COLO668 (cell line): ENCODE results near the gene SSBP2.
"Not testable (repeated sequence)": the region's sequence is repeated elsewhere in the genome, so short reads cannot be mapped to it uniquely, and the experiment has no call there.

Experiments
- DNase-seq: peaks from one replicate; lab custom pipeline; 2025; ENCODE audit not compliant: unreplicated experiment; lab: John Stamatoyannopoulos, UW

The SSBP2 gene

DNA sequence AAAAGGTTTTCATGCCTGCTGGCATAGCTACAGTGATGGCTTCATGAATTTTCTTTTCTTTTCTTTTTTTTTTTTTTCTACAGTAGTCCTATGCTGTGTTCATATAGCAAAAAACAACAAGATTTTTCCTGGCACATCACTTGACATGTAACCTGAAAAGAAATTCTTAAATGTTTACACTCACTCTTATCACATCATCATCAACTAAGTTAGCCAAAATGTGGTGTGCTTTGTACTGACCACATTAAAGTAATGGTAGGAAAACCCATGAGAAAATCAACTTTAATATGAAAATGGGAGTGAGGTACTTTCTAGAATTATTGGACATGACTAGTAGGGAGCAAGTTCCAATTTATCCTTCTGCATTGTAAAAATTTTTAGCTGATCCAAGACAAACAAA is 146.7 kb downstream of the SSBP2 start:
- DNase-seq: no peak

- DNase-seq: no peak
Measured at GRCh38 chr5:81601919-81602318, 149.0 kb downstream of the SSBP2 start.

DNA sequence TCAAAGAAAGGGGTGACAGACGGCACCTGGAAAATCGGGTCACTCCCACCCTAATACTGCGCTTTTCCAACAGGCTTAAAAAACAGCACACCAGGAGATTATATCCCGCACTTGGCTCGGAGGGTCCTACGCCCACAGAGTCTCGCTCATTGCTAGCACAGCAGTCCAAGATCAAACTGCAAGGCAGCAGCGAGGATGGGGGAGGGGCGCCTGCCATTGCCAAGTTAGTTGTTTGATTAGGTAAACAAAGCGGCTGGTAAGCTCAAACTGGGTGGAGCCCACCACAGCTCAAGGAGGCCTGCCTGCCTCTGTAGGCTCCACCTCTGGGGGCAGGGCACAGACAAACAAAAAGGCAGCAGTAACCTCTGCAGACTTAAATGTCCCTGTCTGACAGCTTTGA is 158.8 kb downstream of the SSBP2 start:
- DNase-seq: not testable (repeated sequence)

DNA sequence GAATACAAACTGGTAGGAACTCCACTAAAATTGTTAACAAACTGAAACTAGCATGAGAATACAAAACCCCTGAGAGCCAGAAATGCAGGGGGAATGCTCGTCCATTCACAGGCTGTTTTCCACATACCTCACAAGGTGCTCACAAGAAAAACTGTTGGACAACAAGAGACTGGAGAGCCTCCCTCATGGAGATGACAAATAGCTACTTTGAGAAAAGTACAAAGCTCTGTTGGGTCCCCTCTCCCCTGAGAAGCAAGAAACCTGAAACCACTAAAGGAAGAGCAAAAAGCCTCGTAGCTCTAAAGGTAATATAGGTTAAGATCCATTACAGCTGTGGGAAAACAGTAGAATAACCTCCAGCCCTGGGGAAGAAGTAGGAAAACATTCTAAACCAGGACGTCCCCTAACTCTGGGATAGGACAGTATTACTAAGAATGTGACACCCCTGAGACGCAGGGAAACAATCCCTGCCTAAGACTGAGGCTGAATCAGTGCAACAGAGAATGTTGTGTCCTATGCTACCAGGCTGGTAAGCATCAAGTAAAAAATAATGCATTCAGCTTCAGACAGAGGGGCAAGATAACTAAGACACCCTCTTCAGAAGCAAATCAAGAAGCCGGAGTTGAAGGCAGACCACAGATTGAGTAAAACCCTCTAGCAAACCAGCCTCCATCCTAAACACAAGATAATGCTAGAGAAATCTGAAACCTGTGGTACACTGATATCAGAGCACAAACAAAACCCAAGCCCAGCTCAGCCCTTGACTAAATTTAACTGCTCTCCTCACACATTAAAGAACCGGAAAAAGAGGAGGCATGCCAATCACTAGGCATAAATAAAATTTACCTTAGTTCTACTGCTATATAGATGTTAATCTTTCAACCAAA is 160.2 kb downstream of the SSBP2 start:
- DNase-seq: no peak

- no peak for DNase-seq
Measured at GRCh38 chr5:81579262-81579924, 171.5 kb downstream of the SSBP2 start.

DNA sequence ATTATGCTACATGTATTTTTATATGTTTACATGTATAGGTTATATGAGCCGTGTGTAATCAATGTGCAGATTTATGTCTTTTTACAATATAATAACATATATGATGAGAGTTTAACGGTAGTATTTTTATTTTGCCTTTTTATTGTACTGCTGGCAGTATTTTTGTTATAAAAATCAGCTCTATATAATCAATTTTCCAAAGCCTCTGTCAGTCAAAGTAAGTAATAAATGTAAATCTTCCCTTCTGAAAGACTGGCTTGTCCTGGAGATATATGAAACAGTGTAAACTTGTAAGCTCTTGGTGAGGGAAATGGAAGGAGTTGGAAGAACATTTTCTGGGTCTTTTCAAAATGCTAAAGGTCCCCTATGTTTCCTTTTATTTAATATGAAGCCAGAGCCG is 173.8 kb downstream of the SSBP2 start:
- no peak for DNase-seq

- DNase-seq: no peak
Measured at GRCh38 chr5:81575924-81576323, 175.0 kb downstream of the SSBP2 start.

DNA sequence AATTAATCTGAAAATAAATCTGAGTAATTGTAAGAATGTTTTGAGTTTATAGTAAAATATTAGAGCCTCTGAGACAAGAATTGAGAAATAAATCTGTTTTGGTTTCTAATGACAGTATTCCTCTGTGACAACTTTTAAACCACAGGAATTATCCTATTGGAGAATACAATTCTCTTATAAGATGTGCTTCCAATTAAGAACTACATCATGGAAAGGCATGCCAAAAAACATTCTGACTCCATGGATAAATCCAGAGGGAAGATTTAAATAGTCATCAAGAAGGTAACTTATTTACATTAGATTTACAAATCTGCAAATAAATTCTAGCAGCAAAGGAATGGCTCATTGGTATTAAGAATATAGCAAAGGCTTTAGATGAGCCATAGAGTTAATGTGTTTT is 178.7 kb downstream of the SSBP2 start:
- DNase-seq: no peak

DNA sequence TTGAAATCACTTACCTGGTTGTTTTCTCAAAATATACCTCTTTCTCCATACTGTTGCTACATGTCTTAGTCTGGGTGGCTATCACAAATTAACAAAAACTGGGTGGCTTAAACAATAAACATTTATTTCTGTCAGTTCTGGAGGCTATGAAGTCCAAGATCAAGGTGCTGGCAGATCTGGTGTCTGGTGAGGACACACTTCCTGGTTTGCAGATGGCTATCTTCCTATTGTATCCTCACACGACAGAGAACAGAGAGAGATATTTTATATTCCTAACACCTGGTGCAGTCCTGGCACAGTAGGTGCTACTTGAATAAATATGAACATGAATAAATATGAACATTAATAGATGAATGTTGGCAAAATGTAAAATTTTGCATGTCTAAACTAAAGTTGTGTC is 192.7 kb downstream of the SSBP2 start:
- no peak for DNase-seq

- DNase-seq: no peak
Measured at GRCh38 chr5:81556809-81557208, 194.1 kb downstream of the SSBP2 start.

DNA sequence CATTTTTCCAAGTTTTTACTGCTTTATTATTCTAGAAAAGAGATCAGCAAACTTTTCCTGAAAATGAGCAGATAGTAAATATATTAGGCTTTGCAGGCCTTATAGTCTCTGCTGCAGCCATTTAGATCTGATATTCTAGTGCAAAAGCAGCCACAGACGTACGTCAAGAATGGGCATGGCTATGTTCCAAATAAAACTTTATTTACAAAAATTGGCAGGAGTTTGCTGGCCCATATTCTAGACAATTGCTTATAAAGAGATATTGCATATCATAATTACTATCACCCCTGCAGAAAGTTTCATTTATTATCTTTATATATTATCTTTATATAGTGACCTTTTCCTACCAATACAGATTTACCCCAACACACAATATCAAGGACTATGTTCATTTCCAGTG is 195.0 kb downstream of the SSBP2 start:
- DNase-seq: no peak

GRCh38 chr5:81554647-81555046 is 196.2 kb downstream of the SSBP2 start:
- DNase-seq: no peak

DNA sequence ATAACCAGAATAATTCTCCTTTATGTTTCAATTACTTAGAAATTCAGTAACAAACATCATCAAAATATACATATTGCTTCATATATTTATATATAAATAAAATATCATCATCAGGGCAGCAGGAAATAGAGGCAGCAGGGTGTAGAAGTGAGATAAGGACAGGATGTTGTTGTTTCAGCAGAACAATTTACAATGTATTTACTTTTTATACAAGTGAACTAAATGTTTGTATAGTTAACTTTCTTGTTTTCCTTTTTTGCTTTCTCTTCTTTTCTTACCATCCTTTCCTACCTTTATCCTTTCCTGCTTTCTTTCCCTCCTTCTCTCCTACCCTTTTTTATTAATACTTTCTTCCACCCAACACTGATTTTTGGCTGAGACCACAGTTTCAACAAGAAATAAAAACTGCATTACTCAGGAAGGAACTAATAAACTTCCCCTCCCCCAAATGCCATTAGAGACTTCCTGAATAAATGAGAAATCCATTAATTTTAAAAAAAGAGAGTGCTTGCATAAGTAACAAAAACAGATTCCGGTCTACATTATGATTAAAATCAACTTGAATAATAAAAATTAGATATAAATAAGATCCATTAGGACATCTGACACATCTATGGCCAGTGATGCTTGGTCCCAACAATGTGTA is 197.2 kb downstream of the SSBP2 start:
- no peak for DNase-seq

DNA sequence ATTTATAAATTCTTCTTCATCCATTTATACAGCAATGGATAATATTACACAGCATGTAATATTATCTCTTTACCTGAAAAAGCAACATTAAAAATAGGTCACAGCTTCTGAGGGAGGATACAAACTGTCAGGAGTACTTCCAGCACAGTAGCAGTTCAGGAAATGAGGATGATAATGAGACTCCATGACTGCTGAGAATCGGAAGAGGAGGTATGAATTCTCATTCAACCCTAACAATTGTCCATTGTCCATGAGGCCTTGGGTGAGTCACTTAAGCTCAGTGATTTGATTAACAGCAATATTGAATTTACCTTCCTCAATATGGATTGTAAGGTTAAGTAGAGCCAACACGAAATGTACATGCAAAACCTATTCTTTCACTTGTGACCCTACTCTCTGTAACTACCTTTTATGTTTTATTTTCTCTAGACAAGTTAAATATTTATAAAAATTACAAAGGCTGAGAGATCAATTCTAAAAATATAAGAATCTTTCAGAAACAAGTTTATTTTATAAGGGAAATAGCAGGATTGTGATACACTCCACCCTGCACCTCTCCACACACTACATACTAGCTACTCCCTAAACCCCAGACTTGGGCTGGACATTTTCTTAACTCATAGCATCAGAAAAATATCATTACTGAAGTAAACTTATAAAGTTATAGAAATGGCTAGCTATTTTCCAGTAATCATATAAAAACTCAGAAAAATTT is 197.9 kb downstream of the SSBP2 start:
- DNase-seq: no peak

DNA sequence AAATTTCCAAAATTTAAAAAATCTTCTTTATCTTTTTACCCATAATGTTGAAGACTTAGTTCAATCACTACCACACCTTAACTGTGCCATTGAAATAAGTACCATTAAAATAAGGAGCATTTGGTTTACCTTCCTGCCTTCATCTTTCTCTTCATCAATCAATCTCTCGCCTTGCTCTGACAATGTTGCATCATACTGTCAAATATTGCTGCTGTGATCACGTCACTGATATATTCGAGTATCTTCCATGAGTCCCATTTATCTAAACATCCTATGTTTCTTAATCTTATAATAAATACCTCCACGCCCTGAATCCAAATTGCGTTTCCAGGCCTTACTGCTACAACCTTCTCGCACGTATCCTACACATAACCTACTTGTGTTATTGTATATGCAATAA is 201.8 kb downstream of the SSBP2 start:
- no peak for DNase-seq

DNA sequence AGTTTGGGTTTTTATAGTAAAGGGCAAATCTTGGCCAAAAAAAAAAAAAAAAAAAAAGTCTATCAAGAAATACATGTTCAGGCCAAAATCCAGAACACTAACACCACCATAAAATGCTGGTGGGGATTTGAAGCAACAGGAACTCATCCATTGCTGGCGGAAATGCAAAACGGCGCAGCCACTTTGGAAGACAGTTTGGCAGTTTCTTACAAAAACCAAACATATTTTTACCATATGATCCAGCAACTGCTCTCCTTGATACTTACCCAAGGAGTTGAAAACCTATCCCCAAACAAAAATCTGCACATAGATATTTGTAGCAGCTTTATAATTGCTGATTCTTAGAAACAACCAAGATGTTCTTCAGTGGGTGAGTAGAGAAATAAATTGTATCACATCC is 203.9 kb downstream of the SSBP2 start:
- no peak for DNase-seq

DNA sequence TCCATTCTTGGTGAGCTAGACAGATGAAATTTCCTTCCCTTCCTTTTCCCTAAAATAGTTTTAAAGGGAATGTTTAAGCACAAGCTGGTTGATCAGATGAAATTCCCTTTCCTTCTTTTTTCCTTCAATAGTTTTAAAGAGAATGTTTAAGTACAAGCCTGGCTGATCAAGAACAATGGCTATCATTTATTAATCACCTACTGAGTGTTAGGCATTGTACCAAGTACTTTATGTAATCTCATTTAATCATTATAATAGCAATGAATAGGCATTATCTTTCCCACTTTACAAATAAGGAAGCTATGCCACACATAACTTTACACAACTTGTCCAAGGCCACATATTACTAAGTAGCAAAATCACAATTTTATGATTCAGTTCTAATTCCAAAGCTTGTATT is 205.0 kb downstream of the SSBP2 start:
- no peak for DNase-seq

DNA sequence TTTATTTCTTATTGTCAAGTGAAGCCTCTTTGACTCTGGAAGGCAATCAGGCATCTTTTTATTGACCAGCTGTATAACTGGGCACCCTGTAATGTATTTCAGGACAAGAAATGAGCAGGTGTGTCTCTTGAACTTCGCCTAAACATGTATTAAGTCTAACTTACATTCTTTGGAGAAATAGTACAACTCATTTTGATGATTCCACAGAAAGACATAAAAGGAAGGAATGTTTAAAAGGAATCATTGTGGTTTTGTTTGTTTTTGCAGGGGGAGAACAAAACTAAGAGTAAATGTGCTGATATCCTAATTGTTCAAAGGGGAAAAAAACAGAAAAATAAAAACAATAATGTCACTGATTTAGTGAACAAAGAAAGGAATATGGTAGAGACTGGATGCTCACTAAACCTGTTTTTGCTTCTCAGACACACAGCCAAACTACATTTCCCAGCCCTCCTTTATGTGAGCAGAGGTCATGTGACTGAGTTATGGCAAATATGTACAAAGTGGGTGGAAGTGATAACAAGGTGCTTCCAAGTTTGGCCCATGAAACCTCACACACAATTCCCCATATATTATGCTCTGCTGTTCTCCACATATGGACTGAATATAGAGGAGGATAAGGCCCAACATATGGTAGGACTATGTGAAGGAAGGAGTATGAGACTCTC is 206.4 kb downstream of the SSBP2 start:
- no peak for DNase-seq

- no peak for DNase-seq
Measured at GRCh38 chr5:81542242-81542641, 208.7 kb downstream of the SSBP2 start.

- no peak for DNase-seq
Measured at GRCh38 chr5:81537905-81538547, 212.9 kb downstream of the SSBP2 start.
